GM13976 (cell line): ENCODE results near the gene EPS15.

Experiments
- DNase-seq: peaks from one replicate; pipeline ENCODE4 v3.0.0; 2012; ENCODE audit warnings: low spot score
- CTCF ChIP-seq: IDR thresholded peaks from 2 replicates; pipeline ENCODE4 v1.5.1; 2012; ENCODE audit warnings: borderline replicate concordance, mild to moderate bottlenecking; ENCODE audit not compliant: insufficient read depth; ENCODE audit errors: extremely low read depth, missing control alignments, control extremely low read depth
- in situ Hi-C: fragments of 300-500 bp; cut with MboI; formaldehyde crosslinking; loops from one replicate; pipeline ENCODE4 v1.12.0; 2022; ENCODE audit warnings: low sequenced_read_pairs, mixed read lengths, inconsistent platforms; ENCODE audit not compliant: unreplicated experiment

EPS15 gene

GRCh38 chr1:51432146-51432545, 86.9 kb downstream of the EPS15 start:
- no peak for DNase-seq
- in situ Hi-C loops = no loop called here
- TF ChIP-seq CTCF = no peak

- no peak for TF ChIP-seq CTCF
- in situ Hi-C loops = no loop called here
- DNase-seq = no peak
Observed at GRCh38 chr1:51427438-51427837, 91.6 kb downstream of the EPS15 start.

GRCh38 chr1:51425955-51426354, 93.1 kb downstream of the EPS15 start:
- no peak for DNase-seq
- TF ChIP-seq CTCF = no peak
- in situ Hi-C loops = no loop called here

- no peak for DNase-seq
- TF ChIP-seq CTCF = no peak
- in situ Hi-C loops = no loop called here
Observed at GRCh38 chr1:51425273-51425672, 93.8 kb downstream of the EPS15 start.

GRCh38 chr1:51423073-51423821, 95.8 kb downstream of the EPS15 start:
- no peak for TF ChIP-seq CTCF
- DNase-seq = no peak
- in situ Hi-C loops = no loop called here

GRCh38 chr1:51422367-51423072, 96.5 kb downstream of the EPS15 start:
- no peak for TF ChIP-seq CTCF
- in situ Hi-C loops = no loop called here
- no peak for DNase-seq

- in situ Hi-C loops = no loop called here
- DNase-seq = no peak
- no peak for TF ChIP-seq CTCF
Observed at GRCh38 chr1:51421964-51422363, 97.1 kb downstream of the EPS15 start.
